OCI-LY1 (cell line): ENCODE data around the gene ASCL5.

Source experiments
- CTCF ChIP-seq: fragments of 200-600 bp; sonication (generic), shearing (Covaris generic); IDR thresholded peaks from 2 replicates; pipeline ENCODE4 v1.5.1; 2017; ENCODE audit warnings: mild to moderate bottlenecking, antibody characterized with exemption, low read length, moderate library complexity, mixed read lengths
- EZH2 ChIP-seq: fragments of 200-600 bp; sonication (generic), shearing (Covaris generic); IDR thresholded peaks from 2 replicates; pipeline ENCODE4 v1.8.0; 2017; ENCODE audit warnings: borderline replicate concordance, mixed run types, mild to moderate bottlenecking, antibody characterized with exemption, low read length, moderate library complexity, mixed read lengths

DNA sequence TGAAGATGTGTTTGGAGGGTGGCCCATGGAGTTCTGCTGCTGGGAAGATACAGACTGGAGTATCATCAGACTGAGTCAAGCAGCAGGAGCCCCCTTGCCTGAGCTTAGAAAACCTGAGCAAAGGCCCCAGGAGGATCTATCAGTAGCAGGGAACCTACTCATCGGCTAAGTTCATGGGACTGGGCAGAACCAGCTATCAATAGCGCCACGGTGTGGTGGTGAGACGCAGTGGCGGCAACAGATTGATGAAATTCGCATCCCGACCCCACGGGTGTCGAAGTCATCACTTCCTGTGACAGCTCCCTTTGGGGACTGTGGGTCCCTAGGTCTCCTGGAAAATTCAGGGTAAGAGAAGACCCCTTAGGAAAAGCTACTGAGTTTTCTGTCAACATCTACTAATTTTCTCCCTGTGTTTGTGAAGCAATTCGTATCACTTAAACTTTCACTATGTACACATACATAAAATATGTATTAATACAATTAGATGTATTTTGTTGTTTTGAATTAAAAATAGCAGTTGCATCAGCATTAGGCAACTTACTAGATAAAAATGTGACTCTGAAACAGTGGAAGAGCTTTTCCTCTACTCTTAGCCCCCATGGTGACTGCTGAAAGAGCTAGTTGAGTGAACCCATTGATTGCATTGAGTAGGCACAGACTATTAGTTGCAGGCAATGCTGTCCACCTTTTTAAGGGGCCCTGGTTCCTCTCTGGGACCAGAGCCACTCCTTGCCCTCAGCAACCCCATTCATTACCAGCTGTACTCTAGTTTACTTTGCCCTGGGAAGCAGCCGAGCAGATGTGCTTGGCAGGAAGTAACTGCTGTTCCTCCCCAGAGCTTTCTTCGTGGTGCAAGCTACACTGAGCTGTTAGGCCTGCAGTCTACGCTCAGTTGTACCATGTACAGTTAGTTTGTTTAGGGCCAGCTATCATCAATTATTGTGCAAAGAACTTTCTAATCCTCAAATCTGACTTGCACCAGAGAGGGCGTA is 7.5 kb downstream of the ASCL5 start:
- TF ChIP-seq EZH2 = no peak
- TF ChIP-seq CTCF = peak; percentile 78
